ENCODE data around the gene F13A1. TPM values are rescaled to one million over a fixed set of nuclear protein-coding genes. Genes with fewer than 3 reads are reported as not detected.

F13A1 gene
- total RNA-seq, 1 donor from 2014 or later: 58.4 TPM

DNA sequence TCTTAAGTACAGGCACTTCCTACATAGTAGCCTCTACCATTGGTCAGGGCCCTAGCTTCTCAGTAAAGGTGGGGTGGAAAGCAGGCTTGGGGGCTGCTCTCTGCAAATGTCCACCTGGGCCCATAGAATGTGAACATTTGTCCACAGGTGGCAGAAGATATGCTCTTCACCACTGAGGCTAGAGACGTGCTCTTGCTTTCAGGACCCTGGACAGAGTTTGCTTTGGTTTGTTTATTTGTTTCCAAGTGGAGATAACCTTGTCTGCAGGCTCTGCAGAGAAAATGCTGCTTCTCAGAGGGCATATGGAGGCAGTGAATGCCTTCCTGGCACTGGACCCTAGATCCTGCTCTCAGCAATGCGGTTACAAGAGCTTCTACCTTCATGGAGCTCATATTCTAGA is 129.0 kb downstream of the F13A1 start:
- Histone ChIP-seq H3K27ac (no peak overlapping the region), H3K27me3 (no peaks in the 10 kb centered on the region), H3K36me3 (no peaks in the 10 kb centered on the region), H3K9me3 (no peaks in the 10 kb centered on the region), H3K4me3 (no peak overlapping the region), H3K4me1 (no peaks in the 10 kb centered on the region)
- TF ChIP-seq POLR2A (IDR thresholded peaks at IDR 0.05) (no peak), POLR2AphosphoS5 (IDR thresholded peaks at IDR 0.05; ENCODE audit: insufficient read depth in 1 of 2, low read depth in 1 of 2) (no peak)
- TF ChIP-seq, protein P1, sequence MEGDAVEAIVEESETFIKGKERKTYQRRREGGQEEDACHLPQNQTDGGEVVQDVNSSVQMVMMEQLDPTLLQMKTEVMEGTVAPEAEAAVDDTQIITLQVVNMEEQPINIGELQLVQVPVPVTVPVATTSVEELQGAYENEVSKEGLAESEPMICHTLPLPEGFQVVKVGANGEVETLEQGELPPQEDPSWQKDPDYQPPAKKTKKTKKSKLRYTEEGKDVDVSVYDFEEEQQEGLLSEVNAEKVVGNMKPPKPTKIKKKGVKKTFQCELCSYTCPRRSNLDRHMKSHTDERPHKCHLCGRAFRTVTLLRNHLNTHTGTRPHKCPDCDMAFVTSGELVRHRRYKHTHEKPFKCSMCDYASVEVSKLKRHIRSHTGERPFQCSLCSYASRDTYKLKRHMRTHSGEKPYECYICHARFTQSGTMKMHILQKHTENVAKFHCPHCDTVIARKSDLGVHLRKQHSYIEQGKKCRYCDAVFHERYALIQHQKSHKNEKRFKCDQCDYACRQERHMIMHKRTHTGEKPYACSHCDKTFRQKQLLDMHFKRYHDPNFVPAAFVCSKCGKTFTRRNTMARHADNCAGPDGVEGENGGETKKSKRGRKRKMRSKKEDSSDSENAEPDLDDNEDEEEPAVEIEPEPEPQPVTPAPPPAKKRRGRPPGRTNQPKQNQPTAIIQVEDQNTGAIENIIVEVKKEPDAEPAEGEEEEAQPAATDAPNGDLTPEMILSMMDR (IDR thresholded peaks at IDR 0.05): no peak
- DNase-seq (ENCODE audit: extremely low spot score in 2 of 2): peak; percentile 25 to 61
- intact Hi-C loops (cut with DNase I): no loop called here

DNA sequence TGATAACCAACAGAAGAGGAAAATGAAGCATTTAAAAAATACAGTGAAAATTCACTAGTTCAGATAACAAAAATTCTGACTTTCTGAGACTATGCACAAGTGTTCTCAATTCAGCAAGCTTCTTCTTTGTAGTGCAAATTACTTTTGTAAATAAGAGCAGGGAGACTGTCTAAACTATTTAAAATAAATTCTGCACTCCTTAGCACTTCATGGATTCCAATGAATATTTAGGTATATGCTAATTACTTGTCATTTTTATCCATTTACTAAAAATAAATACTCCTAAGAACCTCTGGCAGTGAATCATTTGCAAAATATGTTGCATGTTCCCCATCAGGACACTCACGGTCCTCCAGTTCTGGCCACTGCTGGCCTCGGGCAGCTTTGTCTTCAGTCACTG is 139.8 kb downstream of the F13A1 start:
- intact Hi-C loops (cut with DNase I): no loop called here
- H3K4me3 ChIP-seq: no peak overlapping the region
- no peaks in the 10 kb centered on the region for H3K4me1 ChIP-seq
- H3K27me3 ChIP-seq: no peaks in the 10 kb centered on the region
- no peak for DNase-seq (ENCODE audit: extremely low spot score in 2 of 2)
- H3K9me3 ChIP-seq: no peaks in the 10 kb centered on the region
- no peaks in the 10 kb centered on the region for H3K36me3 ChIP-seq
- no peak overlapping the region for H3K27ac ChIP-seq
- TF ChIP-seq, protein P1 (IDR thresholded peaks at IDR 0.05): no peak
- TF ChIP-seq POLR2A (IDR thresholded peaks at IDR 0.05) (no peak), POLR2AphosphoS5 (IDR thresholded peaks at IDR 0.05; ENCODE audit: insufficient read depth in 1 of 2, low read depth in 1 of 2) (no peak)

DNA sequence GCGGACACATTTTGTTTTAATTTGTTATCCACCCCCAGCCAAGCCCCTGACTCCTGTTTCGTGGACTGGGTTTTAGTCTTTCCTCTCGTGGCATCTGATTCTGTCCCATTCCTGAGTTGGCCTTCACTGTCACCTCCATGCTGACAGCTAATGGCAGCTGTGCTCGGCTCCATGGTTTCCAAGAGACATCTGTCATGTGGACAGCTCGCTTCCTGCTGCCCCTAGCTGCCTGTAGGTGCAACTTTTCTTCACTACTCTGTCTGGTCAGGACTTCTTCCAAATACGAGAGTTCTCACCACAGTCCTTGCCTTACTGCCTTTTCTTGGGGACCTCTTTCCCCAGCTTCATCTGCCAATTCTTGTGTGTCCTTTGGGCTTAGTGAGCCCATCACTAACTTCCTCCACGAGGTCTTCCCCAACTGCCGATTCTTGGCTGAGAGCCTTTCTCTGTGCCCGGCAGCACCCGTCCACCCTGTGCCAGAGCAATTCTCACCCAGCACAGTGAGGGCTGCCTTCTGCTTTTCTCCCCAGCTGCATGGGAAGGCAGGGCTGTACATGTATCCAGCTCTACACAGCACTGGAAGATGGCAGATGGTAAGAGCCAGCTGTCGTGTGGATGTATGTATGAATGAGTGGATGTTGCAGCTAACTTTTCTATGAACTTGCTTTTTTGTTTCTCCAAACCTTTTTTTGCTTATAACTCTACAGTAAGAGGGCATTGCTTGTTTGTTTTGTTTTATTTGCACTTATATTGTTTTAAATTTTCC is 140.4 kb downstream of the F13A1 start:
- Histone ChIP-seq H3K27me3 (no peaks in the 10 kb centered on the region), H3K4me3 (no peak overlapping the region), H3K4me1 (no peaks in the 10 kb centered on the region), H3K27ac (no peak overlapping the region), H3K9me3 (no peaks in the 10 kb centered on the region), H3K36me3 (no peaks in the 10 kb centered on the region)
- TF ChIP-seq POLR2A (IDR thresholded peaks at IDR 0.05) (no peak), POLR2AphosphoS5 (IDR thresholded peaks at IDR 0.05; ENCODE audit: insufficient read depth in 1 of 2, low read depth in 1 of 2) (no peak)
- TF ChIP-seq, protein P1 (IDR thresholded peaks at IDR 0.05): no peak
- intact Hi-C loops (cut with DNase I): no loop called here
- DNase-seq (ENCODE audit: extremely low spot score in 2 of 2): no peak

DNA sequence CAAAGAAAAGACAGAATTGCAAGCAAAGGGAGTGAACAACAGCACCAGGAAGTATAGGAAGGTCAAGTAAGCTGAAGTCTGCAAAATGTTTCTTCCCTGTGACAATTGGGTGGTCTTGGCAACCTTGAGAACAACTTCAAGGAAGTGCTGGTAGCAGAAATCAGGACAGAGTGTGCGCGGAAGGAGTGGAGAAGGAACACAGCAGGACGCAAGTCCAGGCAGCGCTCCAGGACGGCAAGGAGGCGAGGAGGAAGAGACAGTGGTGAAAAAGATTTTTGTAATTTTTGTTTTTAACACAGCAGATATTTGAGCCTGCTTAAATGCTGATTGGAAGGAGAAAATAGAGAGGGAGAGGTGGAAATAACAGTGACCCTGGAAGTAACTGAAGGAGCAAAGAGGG is 141.7 kb downstream of the F13A1 start:
- no peak overlapping the region for H3K4me3 ChIP-seq
- TF ChIP-seq POLR2A (IDR thresholded peaks at IDR 0.05): no peak
- TF ChIP-seq, protein P1 (IDR thresholded peaks at IDR 0.05): no peak
- TF ChIP-seq POLR2AphosphoS5 (IDR thresholded peaks at IDR 0.05; ENCODE audit: insufficient read depth in 1 of 2, low read depth in 1 of 2): no peak
- intact Hi-C loops (cut with DNase I): no loop called here

DNA sequence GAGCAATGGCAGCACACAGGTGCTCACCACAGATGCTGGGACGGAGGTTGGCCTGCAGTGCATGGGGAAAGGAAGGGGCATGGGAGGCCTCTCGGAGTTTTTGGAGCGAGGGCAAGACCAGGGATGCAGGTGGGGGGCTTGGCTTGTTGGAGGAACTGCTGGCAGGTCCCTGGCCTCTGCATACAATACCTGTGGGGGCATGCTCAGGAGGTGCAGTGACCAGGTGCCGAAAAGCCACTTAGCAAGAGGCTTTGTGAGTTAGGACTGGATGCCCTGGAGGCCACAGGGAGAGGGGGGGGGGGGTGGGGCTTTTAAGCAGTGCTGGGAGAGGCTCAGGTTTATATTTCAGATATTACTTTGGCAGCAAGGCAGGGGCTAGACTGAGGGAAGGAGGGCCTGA is 142.7 kb downstream of the F13A1 start:
- TF ChIP-seq, protein P1 (IDR thresholded peaks at IDR 0.05): no peak
- no peak for TF ChIP-seq POLR2AphosphoS5 (IDR thresholded peaks at IDR 0.05; ENCODE audit: insufficient read depth in 1 of 2, low read depth in 1 of 2)
- TF ChIP-seq POLR2A (IDR thresholded peaks at IDR 0.05): no peak
- intact Hi-C loops (cut with DNase I): no loop called here
- Histone ChIP-seq H3K4me1 (no peaks in the 10 kb centered on the region), H3K4me3 (no peak overlapping the region), H3K36me3 (no peaks in the 10 kb centered on the region), H3K27ac (no peak overlapping the region), H3K27me3 (no peaks in the 10 kb centered on the region), H3K9me3 (no peaks in the 10 kb centered on the region)
- DNase-seq (ENCODE audit: extremely low spot score in 2 of 2): no peak

More for the DNA sequence above, 141.7 kb downstream of the F13A1 start:
- Histone ChIP-seq H3K4me1 (no peaks in the 10 kb centered on the region), H3K36me3 (no peaks in the 10 kb centered on the region), H3K27me3 (no peaks in the 10 kb centered on the region), H3K9me3 (no peaks in the 10 kb centered on the region), H3K27ac (no peak overlapping the region)
- DNase-seq (ENCODE audit: extremely low spot score in 2 of 2): no peak

Data from vagina (tissue), 2 donors.